Panc1 (cell line): ENCODE measurements around the gene R3HDM4.

Experiments
- TF ChIP-seq, protein P1 (sequence below), 2 experiments: IDR thresholded peaks; 2 replicates each; pipeline ENCODE4 v1.6.1; 2011 to 2012; ENCODE audit warnings: low read depth in 2 of 2, control low read depth in 1 of 2, low read length in 1 of 2, mild to moderate bottlenecking in 1 of 2, moderate library complexity in 1 of 2; ENCODE audit not compliant: insufficient read depth in 1 of 2
- TF ChIP-seq, protein P2 (sequence below): fragments of 450-650 bp; IDR thresholded peaks from 2 replicates; pipeline ENCODE4 v1.5.1; 2017; ENCODE audit warnings: mild to moderate bottlenecking

DNA sequence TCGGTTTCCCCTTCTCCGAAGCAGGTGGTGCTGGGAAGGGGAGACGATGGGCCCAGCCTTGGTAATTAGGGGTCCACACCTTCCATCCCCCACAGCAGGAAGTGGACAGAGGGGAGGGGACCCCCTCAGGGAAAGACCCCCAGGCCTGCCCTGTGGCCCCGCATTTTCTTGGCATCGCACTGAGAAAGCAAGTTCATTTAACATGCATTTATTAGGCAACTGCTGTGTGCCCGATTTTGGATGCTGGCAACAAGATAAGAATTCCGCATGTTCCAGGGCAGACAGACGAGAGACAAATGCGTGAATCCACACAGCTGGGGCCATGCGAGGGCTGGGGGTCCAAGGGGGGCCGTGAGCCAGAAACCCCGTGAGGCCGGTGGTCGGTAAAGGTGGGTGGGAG is 41.3 kb upstream of the R3HDM4 start:
- TF ChIP-seq, protein P1, sequence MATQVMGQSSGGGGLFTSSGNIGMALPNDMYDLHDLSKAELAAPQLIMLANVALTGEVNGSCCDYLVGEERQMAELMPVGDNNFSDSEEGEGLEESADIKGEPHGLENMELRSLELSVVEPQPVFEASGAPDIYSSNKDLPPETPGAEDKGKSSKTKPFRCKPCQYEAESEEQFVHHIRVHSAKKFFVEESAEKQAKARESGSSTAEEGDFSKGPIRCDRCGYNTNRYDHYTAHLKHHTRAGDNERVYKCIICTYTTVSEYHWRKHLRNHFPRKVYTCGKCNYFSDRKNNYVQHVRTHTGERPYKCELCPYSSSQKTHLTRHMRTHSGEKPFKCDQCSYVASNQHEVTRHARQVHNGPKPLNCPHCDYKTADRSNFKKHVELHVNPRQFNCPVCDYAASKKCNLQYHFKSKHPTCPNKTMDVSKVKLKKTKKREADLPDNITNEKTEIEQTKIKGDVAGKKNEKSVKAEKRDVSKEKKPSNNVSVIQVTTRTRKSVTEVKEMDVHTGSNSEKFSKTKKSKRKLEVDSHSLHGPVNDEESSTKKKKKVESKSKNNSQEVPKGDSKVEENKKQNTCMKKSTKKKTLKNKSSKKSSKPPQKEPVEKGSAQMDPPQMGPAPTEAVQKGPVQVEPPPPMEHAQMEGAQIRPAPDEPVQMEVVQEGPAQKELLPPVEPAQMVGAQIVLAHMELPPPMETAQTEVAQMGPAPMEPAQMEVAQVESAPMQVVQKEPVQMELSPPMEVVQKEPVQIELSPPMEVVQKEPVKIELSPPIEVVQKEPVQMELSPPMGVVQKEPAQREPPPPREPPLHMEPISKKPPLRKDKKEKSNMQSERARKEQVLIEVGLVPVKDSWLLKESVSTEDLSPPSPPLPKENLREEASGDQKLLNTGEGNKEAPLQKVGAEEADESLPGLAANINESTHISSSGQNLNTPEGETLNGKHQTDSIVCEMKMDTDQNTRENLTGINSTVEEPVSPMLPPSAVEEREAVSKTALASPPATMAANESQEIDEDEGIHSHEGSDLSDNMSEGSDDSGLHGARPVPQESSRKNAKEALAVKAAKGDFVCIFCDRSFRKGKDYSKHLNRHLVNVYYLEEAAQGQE (IDR thresholded peaks at IDR 0.05; ENCODE audit: insufficient read depth in 1 of 2, low read depth in 2 of 2, low read length in 1 of 2) = no peak
- TF ChIP-seq, protein P2, sequence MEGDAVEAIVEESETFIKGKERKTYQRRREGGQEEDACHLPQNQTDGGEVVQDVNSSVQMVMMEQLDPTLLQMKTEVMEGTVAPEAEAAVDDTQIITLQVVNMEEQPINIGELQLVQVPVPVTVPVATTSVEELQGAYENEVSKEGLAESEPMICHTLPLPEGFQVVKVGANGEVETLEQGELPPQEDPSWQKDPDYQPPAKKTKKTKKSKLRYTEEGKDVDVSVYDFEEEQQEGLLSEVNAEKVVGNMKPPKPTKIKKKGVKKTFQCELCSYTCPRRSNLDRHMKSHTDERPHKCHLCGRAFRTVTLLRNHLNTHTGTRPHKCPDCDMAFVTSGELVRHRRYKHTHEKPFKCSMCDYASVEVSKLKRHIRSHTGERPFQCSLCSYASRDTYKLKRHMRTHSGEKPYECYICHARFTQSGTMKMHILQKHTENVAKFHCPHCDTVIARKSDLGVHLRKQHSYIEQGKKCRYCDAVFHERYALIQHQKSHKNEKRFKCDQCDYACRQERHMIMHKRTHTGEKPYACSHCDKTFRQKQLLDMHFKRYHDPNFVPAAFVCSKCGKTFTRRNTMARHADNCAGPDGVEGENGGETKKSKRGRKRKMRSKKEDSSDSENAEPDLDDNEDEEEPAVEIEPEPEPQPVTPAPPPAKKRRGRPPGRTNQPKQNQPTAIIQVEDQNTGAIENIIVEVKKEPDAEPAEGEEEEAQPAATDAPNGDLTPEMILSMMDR = no peak
